NCI-H524 treated with DMSO at 0.1 percent for 48 hours (cell line): ENCODE measurements around the gene CYP21A2.

Source experiments
- DNase-seq: peaks from one replicate; lab custom pipeline; 2025; lab: John Stamatoyannopoulos, UW

The CYP21A2 gene

GRCh38 chr6:32083812-32084768 lies 45.9 kb downstream of the CYP21A2 start:
- no peak for DNase-seq

DNA sequence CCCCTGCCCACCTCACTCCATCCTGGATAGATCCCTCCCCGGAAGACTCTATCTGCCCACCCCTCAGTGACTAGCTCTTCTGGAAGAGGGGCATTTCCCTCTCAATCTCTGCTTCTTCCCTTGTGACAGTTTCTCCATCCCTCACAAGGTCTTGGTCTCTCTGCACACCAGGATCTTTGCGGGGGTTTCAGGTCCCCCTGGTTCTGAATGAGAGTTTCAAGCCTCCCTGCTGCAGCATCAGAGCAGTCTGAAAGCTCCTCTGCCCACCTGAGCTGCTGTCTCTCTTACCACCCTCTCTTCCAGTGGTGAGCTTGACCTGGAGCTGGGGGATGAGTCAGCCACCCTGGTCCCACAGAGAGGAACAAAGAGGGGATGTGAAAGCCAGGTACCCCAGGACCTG lies 46.6 kb downstream of the CYP21A2 start:
- no peak for DNase-seq

- no peak for DNase-seq
These were observed 47.7 kb downstream of the CYP21A2 start for GRCh38 chr6:32085759-32086459.

DNA sequence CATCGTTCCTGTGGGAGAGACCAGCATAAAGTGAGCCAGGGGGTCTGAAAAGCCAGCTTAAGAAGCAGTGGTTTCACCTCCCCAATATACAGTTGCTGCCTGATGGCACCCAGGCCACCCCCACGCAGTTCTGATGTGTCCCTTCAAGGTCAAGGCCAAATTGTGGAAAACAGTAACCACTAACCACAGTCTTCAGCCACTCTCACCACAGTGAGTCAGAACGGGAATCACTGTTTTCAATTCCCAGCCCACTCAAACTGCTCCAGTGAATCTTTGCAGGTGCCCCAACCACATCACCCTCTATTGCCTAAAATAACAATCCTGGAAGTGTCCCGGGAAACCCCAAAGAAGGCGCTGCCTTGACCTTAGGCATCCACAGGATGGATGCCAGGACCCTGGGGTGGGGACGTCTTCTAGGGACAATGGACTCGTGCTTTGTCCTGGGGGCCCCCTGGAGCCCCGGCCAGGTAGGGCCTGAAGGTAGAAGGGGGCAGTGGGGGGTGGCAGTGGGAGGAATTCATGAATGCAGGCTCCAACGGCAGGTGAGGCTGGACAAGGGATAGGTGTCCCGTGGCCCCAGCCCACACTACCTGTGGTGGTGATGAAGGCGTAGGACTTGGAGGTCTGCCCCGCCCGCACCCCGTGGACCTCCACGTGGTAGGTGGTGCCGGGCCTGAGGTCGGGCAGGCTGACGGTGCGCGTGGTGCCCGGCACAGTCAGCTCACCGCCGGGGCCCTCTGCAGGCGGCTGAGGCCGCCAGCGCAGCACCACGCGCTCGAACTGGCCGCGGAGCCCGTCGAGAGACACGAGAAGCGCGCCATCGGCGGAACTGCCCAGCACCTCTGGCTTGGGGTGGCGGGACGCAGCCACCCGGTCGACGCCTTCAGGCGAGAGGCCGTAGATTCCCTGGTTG lies 48.7 kb downstream of the CYP21A2 start:
- no peak for DNase-seq

DNA sequence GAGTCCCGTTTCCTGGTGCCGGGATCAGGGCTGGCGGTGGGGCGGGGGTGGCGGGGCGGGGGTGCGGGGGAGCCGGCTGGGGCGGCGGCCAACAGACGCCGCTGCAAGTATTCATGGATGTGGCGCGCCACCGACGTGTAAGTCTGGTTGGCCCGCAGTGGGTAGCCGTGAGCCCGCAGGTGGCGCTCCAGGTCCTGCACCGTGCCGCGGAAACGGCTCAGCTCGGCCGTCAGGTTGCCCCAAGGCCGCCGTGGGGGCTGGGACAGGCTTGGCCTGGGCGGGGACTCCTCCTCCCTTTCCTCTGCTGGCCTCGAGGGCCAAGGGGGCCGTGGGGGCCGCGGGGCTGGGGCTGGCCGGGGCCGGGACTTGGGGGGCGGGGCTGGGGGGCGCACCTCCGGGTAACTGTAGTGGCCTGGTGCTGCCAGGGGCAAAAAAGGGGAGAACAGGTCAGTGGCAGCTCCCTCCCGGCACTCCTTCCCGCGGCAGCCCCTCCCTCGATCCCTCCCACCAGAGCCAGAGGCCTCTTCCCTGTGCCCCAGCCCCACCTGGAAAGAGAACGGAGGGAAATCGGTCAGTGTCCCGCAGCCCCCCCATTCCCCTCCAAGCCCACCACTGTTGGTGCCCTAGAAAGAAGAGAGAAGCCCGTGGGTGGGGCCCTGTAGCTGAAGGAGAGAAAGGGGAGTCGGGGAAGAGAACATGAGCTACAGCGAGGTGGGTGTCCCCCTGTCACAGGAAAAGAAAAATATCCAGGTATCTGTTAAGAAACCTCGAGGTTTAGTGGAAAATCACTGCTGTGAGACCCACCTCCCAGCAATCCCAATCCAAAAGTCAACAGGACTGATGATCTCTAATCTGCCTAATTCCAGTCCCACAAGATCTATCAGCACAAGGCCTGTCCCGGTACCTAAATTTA lies 49.6 kb downstream of the CYP21A2 start:
- peak; percentile 4 for DNase-seq

DNA sequence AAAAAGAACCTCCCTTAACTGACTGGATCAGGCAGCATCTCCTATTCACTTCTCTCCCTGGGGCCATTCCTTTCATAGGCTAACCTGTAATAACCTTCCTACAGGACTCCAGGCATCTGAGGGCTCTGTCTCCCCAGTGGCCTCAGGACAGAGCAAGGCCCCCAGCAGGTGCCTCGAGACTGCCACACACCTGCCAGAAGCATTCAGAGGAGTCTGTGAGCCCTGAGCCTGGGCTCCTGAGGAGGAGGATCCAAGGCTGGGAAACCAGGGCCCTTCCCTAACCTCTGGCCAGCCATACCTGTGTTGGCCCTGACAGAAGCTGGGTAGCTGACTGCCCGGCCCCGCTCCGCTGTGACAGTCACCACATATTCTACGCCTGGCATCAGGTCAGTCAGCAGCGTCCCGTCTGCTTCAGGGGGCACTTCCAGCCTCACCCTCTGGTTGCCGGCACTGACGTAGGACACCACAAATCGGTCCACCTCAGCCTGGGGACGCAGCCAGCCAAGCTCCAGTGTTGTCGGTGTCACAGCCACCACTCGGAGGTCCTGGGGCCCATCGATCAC lies 50.4 kb downstream of the CYP21A2 start:
- DNase-seq = no peak

DNA sequence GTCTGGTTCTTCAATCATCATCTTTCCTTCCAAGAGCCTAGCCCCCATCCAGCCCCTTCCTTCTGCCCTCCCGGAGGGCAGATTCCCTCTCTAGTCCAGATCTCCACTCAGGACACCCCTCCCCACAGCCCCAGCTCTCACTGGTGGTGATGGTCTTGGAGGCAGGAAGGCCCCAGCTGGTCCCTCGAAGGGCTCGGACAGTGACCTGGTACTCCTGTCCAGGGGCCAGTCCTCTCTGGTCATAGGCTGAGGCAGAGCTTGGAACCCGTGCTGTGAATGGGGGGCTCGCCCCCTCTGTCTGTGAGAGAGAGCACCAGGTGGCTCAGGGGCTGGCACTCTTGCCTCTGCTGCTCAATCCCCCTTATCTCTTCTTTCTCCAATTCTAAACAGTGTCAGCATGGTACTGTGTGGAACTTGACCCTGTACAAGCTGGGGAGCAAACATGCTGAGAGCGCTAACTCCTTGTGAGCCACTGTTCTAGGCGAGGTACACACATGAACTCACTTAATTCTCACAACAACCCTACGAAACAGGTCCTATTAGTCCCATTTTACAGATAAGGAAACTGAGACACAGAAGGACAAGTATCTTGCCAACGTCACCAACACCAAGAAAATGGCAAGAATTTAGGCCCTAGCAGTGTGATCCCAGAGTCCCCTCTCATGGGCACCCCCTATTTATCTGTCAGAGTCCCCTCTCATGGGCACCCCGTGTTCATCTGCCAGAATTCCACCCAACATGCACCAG lies 51.0 kb downstream of the CYP21A2 start:
- no peak for DNase-seq
